HepG2 (cell line): ENCODE measurements around the gene MCRS1. TPM values are rescaled to one million over a fixed set of nuclear protein-coding genes. Genes with fewer than 3 reads are reported as not detected.

Source experiments
- ARNTL ChIP-seq: sonication (generic); formaldehyde crosslinking; IDR thresholded peaks from 2 replicates; pipeline ENCODE4 v1.4.0; 2020; ENCODE audit warnings: mild to moderate bottlenecking, missing genetic modification reagents
- FOSL1 ChIP-seq: sonication (generic); formaldehyde crosslinking; IDR thresholded peaks from 2 replicates; pipeline ENCODE4 v1.9.0; 2021; ENCODE audit warnings: missing genetic modification reagents, borderline replicate concordance
- GATAD1 ChIP-seq: IDR thresholded peaks from 2 replicates; pipeline ENCODE4 v1.6.1; 2016; ENCODE audit warnings: missing genetic modification reagents, missing compliant biosample characterization
- HDAC2 ChIP-seq: sonication (generic); formaldehyde crosslinking; IDR thresholded peaks from 2 replicates; pipeline ENCODE4 v1.4.0; 2020; ENCODE audit warnings: missing genetic modification reagents
- KAT2B ChIP-seq: fragments of 150-350 bp; IDR thresholded peaks from 2 replicates; pipeline ENCODE4 v1.6.1; 2014; ENCODE audit warnings: low read depth, low read length, borderline replicate concordance
- KLF15 ChIP-seq: sonication (generic); formaldehyde crosslinking; IDR thresholded peaks from 2 replicates; pipeline ENCODE4 v1.8.1; 2023; ENCODE audit warnings: borderline replicate concordance, mild to moderate bottlenecking, inconsistent platforms, missing genetic modification reagents, mixed read lengths
- MIER2 ChIP-seq: IDR thresholded peaks from 2 replicates; pipeline ENCODE4 v1.6.1; 2016; ENCODE audit warnings: missing biosample characterization, missing genetic modification reagents
- NR1H2 ChIP-seq: sonication (generic); formaldehyde crosslinking; IDR thresholded peaks from 2 replicates; pipeline ENCODE4 v1.8.1; 2022; ENCODE audit warnings: low read depth, missing genetic modification reagents, borderline replicate concordance
- PHF8 ChIP-seq: sonication (generic); formaldehyde crosslinking; IDR thresholded peaks from 2 replicates; pipeline ENCODE4 v1.5.0; 2020; ENCODE audit warnings: missing genetic modification reagents
- SAP130 ChIP-seq: IDR thresholded peaks from 2 replicates; pipeline ENCODE4 v1.6.1; 2016; ENCODE audit warnings: low read depth
- SOX6 ChIP-seq, 2 experiments: fragments of 450-650 bp in 1 of 2; sonication (generic) in 1 of 2; formaldehyde crosslinking in 1 of 2; IDR thresholded peaks; 2 replicates each; pipeline versions ENCODE4 v1.4.0 to v1.6.1; 2017 to 2020; ENCODE audit warnings: antibody characterized with exemption in 1 of 2, mild to moderate bottlenecking in 1 of 2, missing genetic modification reagents in 1 of 2
- TAF1 ChIP-seq: sonication (generic); formaldehyde crosslinking; IDR thresholded peaks from 2 replicates; pipeline ENCODE4 v1.4.0; 2020; ENCODE audit warnings: missing genetic modification reagents
- ZBTB8A ChIP-seq: sonication (generic); formaldehyde crosslinking; IDR thresholded peaks from 2 replicates; pipeline ENCODE4 v1.4.0; 2020; ENCODE audit warnings: mild to moderate bottlenecking, low read depth, missing genetic modification reagents, borderline replicate concordance
- ZMAT5 ChIP-seq: sonication (generic); formaldehyde crosslinking; IDR thresholded peaks from 2 replicates; pipeline ENCODE4 v1.5.0; 2020; ENCODE audit warnings: mild to moderate bottlenecking, low read depth, missing genetic modification reagents, borderline replicate concordance
- ZNF296 ChIP-seq: sonication (generic); formaldehyde crosslinking; conservative IDR thresholded peaks from 2 replicates; pipeline ENCODE4 v1.5.0; 2020; ENCODE audit warnings: mild to moderate bottlenecking, missing genetic modification reagents
- ZNF343 ChIP-seq: sonication (generic); formaldehyde crosslinking; IDR thresholded peaks from 2 replicates; pipeline ENCODE4 v1.4.0; 2020; ENCODE audit warnings: mild to moderate bottlenecking, missing genetic modification reagents
- ZNF547 ChIP-seq: sonication (generic); formaldehyde crosslinking; IDR thresholded peaks from 2 replicates; pipeline ENCODE4 v1.5.1; 2020; ENCODE audit warnings: mild to moderate bottlenecking, missing genetic modification reagents
- ZNF619 ChIP-seq: sonication (generic); formaldehyde crosslinking; IDR thresholded peaks from 2 replicates; pipeline ENCODE4 v1.4.0; 2020; ENCODE audit warnings: mild to moderate bottlenecking, missing genetic modification reagents
- ZNF674 ChIP-seq: sonication (generic); formaldehyde crosslinking; IDR thresholded peaks from 2 replicates; pipeline ENCODE4 v1.5.0; 2020; ENCODE audit warnings: low read depth, mild to moderate bottlenecking, missing genetic modification reagents
- ZNF678 ChIP-seq: sonication (generic); formaldehyde crosslinking; IDR thresholded peaks from 2 replicates; pipeline ENCODE4 v1.4.0; 2020; ENCODE audit warnings: mild to moderate bottlenecking, missing genetic modification reagents
- ZNF883 ChIP-seq: sonication (generic); formaldehyde crosslinking; IDR thresholded peaks from 2 replicates; pipeline ENCODE4 v1.5.1; 2020; ENCODE audit warnings: mild to moderate bottlenecking, missing genetic modification reagents; ENCODE audit errors: not compliant biosample characterization
- ZSCAN30 ChIP-seq: sonication (generic); formaldehyde crosslinking; IDR thresholded peaks from 2 replicates; pipeline ENCODE4 v1.5.0; 2020; ENCODE audit warnings: mild to moderate bottlenecking, missing genetic modification reagents
- polyA plus RNA-seq, 8 experiments: library from polyadenylated mRNA; depleted of rRNA in 3 of 8; stranded (reverse) in 7 of 8; unstranded in 1 of 8; fragments of >200 nt; fragmentation: Illumina TruSeq in 4 of 8; extraction: Trizol in 4 of 8; gene quantifications; 2 replicates each; pipeline versions ENCODE4 v1.2.1 to v1.2.3, GENCODE V29; 2011 to 2016; ENCODE audit warnings: low read depth in 4 of 8, missing spikeins in 1 of 8, mixed read lengths in 1 of 8; ENCODE audit not compliant: insufficient read depth in 1 of 8
- total RNA-seq, 5 experiments: library from RNA; depleted of rRNA; stranded (reverse); fragments of >200 nt; fragmentation: Illumina TruSeq; extraction: Trizol; gene quantifications; 2 replicates each; pipeline ENCODE4 v1.2.3, GENCODE V29; 2016; ENCODE audit warnings: low read depth in 1 of 5
- TF ChIP-seq, protein P1 (sequence below): sonication (generic); formaldehyde crosslinking; IDR thresholded peaks from 2 replicates; pipeline ENCODE4 v1.8.0; 2022; ENCODE audit warnings: mild to moderate bottlenecking, missing genetic modification reagents, moderate library complexity
- TF ChIP-seq, protein P2 (sequence below): sonication (generic); formaldehyde crosslinking; IDR thresholded peaks from 2 replicates; pipeline ENCODE4 v1.8.0; 2023; ENCODE audit warnings: mild to moderate bottlenecking, missing genetic modification reagents
- TF ChIP-seq, protein P3 (sequence below): sonication (generic); formaldehyde crosslinking; IDR thresholded peaks from 2 replicates; pipeline ENCODE4 v1.4.0; 2020; ENCODE audit warnings: mild to moderate bottlenecking, low read depth, missing genetic modification reagents
- TF ChIP-seq, protein P4 (sequence below): IDR thresholded peaks from 2 replicates; pipeline ENCODE4 v1.6.1; 2012; ENCODE audit warnings: low read depth, low read length, improper control_type of control experiment

The MCRS1 gene
- total and polyA plus RNA-seq, 2 of the 13 experiments (the other 11 are each of a cell fraction or from before 2014, with no cell fraction given): 51.0 to 66.3 TPM

DNA sequence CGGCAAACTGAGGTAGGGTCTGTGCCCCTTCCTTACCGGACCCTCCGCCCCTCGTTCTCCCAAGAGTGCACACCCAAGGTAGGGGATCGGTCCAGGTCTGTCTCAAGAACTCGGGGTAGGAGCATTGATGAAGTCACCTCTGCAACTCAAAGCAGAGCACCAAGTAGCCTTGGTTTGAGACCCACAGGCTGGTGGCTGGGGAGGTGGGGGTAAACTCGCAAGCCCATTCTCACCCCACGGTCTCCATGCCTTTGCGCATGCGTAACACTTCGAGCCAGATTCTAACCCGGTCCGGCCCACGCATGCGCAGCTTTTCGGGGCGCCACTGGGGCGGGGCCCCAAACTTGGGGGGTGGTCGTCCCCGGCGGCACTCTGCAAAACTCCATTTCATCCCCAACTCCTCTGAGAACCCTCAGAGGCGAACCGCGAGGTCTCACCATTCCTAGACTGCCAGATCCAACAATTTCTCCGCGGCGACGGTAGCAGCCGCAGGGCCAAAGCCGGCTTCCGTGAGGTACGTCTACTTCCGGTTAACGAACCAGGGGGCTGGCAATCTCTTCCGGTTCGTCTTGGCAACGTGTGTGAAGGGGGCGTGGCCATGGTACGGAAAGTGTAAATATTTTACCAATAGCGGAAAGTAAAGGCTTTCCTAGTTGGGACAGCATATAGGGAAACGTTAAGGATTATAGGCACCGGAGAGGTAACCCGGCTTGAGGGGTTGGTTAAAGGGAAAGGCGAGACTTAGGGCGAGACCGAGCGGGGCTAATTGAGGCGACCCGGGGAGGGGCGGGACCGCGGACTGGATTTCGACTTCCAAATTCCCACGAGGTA is at the start of gene MCRS1 (continued):
- no peak for TF ChIP-seq ZMAT5
- TF ChIP-seq ZSCAN30 (CRISPR knock-in tag): no peak
- TF ChIP-seq PHF8 (CRISPR knock-in tag): peak; percentile 99
- TF ChIP-seq SAP130 (CRISPR knock-in tag): peak; percentile 98
- TF ChIP-seq SOX6 (IDR thresholded peaks at IDR 0.05): no peak
- peak; percentile 55; the same call in 1 of the 2 replicates for TF ChIP-seq SOX6 (CRISPR knock-in tag; IDR thresholded peaks at IDR 0.05)
- peak; percentile 83 for TF ChIP-seq TAF1 (CRISPR knock-in tag)
- TF ChIP-seq, protein P1, sequence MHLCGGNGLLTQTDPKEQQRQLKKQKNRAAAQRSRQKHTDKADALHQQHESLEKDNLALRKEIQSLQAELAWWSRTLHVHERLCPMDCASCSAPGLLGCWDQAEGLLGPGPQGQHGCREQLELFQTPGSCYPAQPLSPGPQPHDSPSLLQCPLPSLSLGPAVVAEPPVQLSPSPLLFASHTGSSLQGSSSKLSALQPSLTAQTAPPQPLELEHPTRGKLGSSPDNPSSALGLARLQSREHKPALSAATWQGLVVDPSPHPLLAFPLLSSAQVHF: no peak
- no peak for TF ChIP-seq KAT2B
- TF ChIP-seq HDAC2: peak; percentile 64; the same call in 1 of the 2 replicates
- TF ChIP-seq, protein P2, sequence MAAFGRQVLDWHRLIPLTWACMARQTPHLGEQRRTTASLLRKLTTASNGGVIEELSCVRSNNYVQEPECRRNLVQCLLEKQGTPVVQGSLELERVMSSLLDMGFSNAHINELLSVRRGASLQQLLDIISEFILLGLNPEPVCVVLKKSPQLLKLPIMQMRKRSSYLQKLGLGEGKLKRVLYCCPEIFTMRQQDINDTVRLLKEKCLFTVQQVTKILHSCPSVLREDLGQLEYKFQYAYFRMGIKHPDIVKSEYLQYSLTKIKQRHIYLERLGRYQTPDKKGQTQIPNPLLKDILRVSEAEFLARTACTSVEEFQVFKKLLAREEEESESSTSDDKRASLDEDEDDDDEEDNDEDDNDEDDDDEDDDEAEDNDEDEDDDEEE: peak; percentile 75; the same call in 1 of the 2 replicates
- TF ChIP-seq NR1H2 (CRISPR knock-in tag): no peak
- TF ChIP-seq, protein P3, sequence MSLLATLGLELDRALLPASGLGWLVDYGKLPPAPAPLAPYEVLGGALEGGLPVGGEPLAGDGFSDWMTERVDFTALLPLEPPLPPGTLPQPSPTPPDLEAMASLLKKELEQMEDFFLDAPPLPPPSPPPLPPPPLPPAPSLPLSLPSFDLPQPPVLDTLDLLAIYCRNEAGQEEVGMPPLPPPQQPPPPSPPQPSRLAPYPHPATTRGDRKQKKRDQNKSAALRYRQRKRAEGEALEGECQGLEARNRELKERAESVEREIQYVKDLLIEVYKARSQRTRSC (CRISPR knock-in tag): no peak
- TF ChIP-seq ZNF674: no peak
- no peak for TF ChIP-seq ARNTL (CRISPR knock-in tag)
- TF ChIP-seq ZBTB8A: no peak
- peak; percentile 86; the same call in 1 of the 2 replicates for TF ChIP-seq ZNF619
- no peak for TF ChIP-seq ZNF678 (CRISPR knock-in tag)
- no peak for TF ChIP-seq ZNF296 (CRISPR knock-in tag)
- TF ChIP-seq GATAD1: peak; percentile 94
- TF ChIP-seq ZNF547 (CRISPR knock-in tag): no peak
- TF ChIP-seq ZNF883 (CRISPR knock-in tag): no peak
- no peak for TF ChIP-seq MIER2
- TF ChIP-seq, protein P4, sequence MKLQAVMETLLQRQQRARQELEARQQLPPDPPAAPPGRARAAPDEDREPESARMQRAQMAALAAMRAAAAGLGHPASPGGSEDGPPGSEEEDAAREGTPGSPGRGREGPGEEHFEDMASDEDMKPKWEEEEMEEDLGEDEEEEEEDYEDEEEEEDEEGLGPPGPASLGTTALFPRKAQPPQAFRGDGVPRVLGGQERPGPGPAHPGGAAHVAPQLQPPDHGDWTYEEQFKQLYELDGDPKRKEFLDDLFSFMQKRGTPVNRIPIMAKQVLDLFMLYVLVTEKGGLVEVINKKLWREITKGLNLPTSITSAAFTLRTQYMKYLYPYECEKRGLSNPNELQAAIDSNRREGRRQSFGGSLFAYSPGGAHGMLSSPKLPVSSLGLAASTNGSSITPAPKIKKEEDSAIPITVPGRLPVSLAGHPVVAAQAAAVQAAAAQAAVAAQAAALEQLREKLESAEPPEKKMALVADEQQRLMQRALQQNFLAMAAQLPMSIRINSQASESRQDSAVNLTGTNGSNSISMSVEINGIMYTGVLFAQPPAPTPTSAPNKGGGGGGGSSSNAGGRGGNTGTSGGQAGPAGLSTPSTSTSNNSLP: 0 out of 2 replicates have a peak, but pooled peaks have one; percentile 19
- no peak for TF ChIP-seq KLF15 (CRISPR knock-in tag)
- TF ChIP-seq FOSL1: no peak
- TF ChIP-seq ZNF343 (CRISPR knock-in tag): no peak
